Measurements from ENCODE around the gene CFAP68.
"Not testable (repeated sequence)": the region's sequence is repeated elsewhere in the genome, so short reads cannot be mapped to it uniquely, and the experiment has no call there.

Gene CFAP68

DNA sequence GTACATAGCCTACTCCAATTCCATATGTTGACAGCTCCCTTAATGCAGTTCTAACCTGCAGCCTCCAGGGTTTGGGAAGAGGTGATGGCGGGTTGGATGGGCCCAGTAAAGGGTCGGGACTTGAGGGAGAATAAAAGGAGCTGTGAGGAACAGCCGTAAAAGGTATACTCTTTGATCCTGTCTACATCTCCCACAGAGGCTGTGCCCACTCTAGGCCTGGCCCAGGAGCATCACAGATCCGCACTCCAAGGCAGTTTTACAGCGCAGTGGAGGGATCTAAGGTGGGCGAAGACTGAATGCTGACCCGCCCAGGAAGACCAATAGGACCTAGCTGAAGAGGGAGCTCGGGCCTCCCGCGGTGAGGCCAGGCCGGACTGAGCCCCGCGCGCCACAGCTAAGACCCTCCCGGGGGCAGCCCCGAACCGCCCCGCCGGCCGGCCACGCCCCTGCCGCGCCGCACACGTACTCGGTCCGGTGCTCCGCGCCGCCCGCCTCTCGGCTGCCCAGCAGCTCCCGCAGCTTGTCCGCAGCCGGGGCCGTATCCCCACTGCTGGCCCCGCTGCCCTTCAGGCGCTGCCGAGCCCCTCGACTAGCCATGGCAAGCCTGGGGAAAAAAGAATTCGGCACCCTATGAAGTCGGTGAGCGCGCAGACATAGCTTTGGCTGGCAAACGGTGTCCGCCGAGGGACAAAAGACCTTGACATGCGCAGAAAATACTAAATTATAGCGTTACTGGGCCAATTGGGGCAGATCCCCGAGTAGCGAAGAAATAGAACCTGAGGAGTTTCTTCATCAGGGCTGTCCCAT is 8.3 kb upstream of the CFAP68 start, which contains the start of gene ALG9:
TSS of gene ALG9 (minus strand) at position 696 of the 807 bp plus-strand sequence. CDS start at position 597, 99 bp downstream.
- peak; percentile 89 for DNase-seq

DNA sequence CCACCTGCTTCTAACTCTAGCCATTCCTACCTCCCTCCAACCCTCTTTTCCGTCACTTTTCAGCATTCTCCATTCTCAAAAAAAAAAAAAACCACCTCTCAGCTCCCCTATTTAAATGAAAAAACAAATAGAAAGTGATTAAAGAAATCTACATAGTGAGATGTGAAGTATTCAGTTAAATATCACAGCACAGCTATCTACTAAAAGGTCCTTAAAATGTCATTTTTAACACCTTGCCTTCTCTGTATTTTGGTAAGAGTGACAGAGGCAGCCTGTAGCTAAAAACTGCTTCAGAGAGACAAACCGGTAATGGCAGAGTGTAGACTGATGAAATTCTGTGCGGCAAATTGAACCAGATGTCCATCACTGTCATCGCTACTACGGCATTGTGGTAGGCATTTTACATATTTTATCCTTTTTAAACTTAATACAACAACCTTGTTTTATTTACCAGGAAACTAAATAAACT is 7.6 kb upstream of the CFAP68 start:
- DNase-seq = no peak

DNA sequence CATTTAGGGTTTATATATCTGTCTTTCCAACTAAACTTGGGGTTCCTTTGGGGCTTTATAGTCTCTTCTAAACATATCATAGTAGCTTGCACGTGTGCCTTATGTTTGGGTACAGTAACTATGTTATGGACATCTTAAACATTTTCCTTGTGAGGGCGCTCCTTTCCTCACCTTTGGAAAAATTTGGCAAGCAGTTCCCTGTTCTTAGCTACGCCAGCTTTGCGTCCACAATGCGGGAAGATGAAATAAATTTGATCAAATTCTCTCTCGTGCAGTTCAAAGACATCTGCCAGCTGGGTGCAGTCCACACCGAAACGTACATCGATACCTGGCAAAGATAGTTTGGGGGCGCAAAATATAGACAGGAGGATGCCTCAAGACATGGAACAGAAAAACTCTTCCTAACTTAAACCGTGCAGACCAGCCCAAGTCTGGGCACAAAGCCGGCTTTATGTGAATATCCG is 924 bp upstream of the CFAP68 start:
- no peak for DNase-seq

DNA sequence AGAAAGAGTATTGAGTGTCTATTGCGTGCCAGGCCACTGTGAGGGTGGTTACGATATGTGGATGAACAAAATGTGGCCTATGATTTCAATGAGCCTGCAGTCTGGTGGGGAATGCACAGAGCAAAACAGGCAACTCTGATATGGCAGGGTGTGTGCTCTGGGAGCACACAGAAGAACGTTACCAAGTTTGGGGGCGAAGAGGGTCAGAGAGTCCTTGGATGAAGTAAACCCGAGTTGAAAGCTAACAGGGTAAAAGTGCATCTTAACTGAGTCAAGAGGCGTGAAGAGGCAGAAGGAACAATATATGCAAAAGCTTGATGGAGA is 258 bp downstream of the CFAP68 start:
- no peak for DNase-seq

DNA sequence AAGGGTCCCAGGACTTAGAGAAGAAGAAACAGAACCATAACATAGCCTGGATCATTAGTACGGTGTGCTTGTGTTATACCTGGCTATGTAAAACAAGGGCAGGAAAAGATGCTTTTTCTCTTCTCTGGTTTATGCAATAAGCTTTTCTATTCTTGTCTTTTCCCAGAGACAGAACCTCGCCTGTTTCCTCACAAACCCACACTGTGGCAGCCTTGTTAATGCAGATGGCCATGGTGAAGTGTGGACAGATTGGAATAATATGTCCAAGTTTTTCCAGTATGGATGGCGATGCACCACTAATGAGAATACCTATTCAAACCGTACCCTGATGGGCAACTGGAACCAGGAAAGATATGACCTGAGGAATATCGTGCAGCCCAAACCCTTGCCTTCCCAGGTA is 2.9 kb downstream of the CFAP68 start:
- no peak for DNase-seq

DNA sequence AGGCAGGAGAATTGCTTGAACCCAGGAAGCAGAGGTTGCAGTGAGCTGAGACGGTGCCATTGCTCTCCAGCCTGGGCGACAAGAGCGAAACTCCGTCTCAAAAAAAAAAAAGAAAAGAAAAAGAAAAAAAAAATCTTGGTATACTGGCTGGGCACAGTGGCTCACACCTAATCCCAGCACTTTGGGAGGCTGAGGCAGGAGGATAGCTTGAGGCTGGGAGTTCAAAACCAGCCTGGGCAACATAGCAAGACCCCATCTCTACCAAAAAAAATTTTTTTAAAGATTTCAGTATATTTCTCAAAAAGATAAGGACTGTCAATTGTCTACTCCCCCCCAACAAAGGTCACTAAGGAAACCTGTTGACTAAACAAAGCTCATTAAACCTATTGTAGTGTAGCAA is 5.7 kb downstream of the CFAP68 start:
- not testable (repeated sequence) for DNase-seq

DNA sequence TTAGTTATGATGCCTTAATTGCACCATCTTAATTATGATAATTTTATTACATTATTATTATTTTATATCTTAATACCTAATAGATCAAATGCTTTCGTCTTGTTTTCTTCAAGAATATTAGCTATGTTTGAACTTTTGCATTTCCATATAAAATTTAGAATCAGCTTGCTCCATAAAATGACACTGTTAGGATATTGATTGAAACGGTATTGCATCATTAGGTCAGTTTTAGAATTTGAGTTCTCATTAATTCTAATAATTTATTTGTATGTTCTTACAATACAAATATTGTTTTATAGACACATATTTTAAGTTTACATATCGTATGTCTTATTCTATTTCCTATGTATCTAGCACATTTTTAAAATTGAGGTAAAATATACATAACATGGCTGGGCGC is 6.7 kb downstream of the CFAP68 start:
- DNase-seq = no peak

DNA sequence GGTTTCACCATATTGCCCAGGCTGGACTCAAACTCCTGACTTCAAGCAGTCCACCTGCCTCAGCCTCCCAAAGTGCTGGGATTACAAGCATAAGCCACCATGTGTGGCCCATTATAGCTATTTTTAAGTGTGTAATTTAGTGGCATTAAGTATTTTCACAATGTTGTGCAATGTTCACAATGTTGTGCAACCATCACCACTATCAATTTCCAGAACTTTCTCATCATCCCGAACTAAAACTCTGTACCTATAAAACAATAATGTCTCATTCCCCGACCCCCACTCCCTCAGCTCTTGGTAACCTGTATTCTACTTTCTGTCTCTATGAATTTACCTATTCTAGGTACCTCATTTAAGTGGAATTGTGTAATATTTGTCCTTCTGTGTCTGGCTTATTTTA is 7.5 kb downstream of the CFAP68 start:
- DNase-seq = no peak

DNA sequence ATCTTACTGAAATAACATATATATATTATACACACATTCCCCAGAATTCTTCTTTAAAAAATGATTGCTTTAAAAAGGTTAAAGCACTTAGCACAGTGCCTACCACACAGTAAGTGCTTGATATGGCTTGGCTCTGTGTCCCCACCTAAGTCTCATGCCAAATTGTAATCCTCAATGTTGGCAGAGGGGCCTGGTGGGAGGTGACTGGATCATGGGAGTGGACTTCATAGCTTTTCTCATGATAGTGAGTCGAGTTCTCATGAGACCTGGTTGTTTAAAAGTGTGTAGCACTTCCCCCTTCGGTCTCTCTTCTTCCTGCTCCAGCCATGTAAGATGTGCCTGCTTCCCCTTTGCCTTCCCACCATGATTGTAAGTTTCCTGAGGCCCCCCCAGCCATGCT is 26.1 kb downstream of the CFAP68 start:
- no peak for DNase-seq

DNA sequence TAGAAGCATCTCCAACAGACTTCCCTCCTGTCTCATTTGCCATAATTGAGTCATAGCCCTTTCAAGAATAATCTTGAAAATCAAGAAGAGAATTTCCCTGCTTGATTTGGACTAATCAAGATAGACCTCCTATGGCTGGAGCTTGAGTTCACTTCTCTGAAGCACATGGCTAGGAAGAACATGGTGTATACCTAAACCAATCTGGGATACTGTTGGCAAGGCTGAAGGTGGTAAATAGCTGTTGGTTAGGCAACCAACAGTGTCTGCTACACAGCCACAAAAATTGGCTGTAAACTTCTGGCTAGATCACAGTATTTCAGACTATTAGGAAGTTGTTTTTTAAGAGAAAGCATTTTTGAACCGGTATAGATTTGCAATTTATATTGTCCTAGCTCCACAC is 27.3 kb downstream of the CFAP68 start:
- DNase-seq = no peak

DNA sequence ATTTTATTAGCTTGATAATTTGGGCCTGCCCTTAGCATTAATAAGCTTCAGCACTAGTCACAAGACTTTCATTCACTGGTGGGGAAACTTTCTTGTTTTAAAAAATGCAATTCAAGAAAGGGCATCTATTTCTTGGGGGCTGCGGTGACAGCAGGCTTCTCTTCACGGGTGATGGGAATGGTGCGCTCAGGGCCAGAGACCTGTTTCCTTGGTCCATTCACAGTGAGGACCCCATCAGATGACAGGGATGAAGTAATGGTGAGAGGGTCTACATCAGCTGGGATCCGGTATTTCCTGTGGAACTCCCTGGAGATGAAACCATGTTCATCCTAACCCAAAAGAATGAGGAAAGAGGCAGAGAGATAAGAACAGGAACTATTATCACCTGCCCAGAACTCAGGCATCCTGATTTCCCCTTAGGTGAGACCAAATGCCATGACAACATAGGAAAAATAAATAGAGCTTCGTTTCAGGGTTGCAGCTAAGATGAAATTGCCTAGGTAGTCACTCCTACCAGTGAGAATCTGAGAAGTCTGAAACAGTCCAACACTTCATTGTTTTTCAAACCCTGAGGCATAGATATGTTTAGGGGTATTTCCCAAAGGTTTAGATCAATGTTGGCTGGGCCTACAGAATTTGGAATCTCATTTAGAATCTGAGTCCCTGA is 29.4 kb downstream of the CFAP68 start:
- DNase-seq = no peak

DNA sequence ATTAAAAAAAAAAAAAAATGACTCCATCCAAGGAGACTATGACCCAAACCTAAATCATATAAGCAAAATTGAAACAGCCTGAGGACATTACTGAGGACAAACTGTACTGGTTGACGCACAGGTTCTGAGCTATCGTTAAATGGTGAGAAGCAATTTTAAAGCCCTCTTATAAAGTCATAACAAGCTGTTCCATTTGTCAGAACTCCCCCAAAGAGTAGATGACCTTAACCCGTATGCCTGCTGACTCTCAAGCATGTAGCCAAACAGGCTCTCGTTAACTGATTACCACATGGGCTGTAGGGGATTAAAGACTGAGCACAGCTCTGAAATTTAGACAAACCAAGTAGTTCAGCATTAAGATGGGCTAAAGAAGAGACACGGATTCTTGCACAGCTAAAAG is 30.0 kb downstream of the CFAP68 start:
- DNase-seq = no peak

DNA sequence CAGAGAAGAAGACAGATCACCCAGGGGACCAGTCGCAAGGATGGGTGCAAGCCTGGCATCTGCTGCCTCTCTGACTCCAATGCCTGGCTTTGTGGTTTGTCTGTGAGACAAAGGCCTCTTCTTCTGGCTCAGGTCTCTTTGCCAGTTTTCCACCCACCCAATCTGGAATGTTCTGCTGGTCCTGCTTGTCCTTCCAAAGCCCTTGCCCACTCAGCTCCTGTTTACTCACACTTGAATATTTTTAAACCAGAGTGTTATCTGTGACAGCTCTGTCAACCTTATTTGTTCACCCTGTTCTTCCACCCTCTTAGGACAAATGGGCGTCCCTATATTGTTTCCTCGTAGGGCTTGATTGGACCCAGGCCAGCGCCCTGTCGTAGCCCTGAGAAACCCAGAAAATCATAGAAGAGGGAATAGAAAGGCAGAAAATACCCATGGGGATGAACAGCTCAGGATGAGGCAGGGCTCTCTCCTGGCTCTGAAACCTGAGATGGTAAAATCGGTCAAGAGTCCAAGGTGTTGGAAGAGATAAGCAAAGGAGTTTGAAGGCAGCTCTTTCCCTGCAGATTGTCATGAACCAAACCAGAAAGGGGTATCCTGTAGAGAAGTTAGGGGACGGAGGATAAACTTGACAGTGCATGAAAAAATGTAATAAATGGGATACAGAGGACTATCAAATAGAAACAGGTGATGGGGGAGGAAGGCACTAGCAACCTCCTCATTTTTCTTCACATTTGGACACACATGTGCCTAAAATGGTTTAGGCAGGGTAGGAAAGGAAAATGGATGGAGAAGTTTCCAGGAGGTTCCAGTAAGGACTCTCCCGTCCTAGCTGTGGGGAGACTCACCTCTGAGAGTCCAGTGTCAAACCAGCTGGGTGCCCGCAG is 31.6 kb downstream of the CFAP68 start:
- no peak for DNase-seq

DNA sequence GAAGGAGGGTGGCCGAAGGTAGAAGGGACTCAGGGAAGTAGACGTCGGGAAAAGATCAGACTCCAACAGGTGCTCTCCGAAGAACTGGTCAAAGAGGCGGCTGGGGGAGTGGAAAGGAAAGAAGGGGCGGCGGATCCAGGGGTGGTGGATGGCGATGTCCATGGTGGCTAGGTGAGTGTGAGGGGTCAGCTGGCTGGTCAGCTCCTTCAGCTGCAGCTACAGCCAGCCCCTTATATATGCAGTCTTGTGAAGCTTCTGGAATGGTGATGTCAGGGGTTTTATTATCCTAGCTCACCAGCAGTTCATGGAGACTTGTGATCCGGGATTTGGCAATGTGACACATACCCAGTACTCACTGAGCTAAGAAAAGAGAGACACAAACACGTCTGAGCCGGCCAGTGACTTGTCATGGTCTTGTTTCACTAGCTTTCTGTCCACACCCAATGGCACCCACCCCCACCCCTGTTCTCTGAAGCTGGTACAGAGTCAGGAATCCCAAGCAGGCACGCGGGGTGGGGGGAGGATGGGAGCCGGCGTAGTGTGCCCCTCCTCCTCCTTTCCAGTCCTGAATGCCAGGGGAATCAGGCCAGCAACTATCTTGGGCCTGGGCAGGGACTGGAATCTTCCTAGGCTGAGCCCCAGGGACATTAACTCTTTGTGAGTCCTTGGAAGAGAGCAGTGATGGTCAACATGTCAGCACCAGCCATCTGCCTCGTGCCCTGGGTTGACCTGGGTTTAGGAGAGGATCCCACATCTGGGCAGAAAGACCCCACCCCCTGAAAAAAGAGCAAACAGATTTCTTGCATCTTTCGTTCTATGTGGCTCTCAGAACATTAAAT is 32.4 kb downstream of the CFAP68 start, which contains the start of gene CRYAB:
TSS of gene CRYAB (minus strand) at position 208 of the 839 bp plus-strand sequence. CDS start at position 162, 46 bp downstream.
- DNase-seq = no peak

DNA sequence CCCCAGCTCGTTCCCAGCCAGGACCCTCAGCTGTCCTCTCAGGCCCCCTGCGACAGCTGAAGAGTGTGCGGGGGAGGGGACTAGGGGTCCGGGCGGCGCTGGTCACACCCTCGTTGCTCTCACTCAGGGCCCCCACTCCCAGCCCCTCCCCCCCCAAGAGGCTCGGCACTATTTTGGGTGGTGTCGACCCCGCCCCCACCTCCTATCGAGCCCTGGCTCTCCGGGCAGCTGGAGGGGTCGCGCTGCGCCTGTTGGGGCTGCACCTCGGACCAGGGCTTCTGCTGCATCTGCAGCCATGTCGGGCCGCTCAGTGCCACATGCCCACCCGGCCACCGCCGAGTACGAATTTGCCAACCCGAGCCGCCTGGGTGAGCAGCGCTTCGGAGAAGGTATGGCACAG is 33.2 kb downstream of the CFAP68 start, which contains the start of gene HSPB2:
TSS of gene HSPB2 (plus strand) at position 200 of the 400 bp plus-strand sequence. CDS start at position 296, 96 bp downstream.
- no peak for DNase-seq

DNA sequence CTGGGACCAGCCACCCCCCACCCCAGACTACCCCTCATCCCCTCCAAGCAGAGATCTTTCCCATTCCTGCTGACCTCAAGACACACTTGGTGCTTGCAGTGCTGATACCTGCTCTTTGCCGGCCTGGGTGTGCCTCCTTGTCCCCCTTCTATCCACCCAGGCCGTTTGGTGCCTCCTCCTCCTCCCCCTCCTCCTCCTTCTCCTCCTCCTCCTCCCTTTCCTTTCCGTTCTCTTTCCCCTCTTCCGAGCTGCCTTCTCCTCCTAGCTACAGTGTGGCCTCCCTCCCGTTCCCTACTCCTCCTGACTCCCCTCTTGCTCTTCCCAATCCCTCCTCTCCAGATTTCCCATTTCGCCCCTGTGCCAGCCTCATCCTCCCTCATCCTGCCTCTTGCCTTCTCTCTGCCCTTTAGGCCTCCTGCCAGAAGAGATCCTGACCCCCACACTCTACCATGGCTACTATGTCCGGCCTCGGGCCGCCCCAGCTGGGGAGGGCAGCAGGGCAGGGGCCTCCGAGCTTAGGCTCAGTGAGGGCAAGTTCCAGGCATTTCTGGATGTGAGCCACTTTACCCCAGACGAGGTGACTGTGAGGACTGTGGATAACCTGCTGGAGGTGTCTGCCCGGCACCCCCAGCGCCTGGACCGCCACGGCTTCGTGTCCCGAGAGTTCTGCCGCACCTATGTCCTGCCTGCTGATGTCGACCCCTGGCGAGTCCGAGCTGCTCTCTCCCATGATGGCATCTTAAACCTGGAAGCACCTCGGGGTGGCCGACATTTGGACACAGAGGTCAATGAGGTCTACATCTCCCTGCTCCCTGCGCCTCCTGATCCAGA is 33.9 kb downstream of the CFAP68 start:
- no peak for DNase-seq

DNA sequence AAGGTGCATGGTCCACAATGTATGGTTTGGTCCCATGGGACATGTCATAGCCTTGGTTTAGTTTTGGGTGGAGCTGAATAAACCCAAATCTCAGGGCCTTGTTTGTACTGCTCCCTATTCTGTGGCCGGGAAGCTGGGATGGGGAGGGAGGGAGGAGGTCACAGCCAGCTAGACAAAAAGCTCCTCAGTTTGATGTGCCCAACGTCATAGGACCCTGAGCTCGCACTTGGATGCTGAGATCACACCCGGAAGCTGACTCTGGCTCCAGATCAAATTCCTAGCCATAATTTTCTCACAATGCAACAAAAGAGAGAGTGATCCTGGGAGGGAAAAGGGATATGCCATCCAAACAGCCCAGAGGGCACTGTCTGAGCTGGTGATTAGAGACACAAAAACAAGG is 34.7 kb downstream of the CFAP68 start:
- no peak for DNase-seq

DNA sequence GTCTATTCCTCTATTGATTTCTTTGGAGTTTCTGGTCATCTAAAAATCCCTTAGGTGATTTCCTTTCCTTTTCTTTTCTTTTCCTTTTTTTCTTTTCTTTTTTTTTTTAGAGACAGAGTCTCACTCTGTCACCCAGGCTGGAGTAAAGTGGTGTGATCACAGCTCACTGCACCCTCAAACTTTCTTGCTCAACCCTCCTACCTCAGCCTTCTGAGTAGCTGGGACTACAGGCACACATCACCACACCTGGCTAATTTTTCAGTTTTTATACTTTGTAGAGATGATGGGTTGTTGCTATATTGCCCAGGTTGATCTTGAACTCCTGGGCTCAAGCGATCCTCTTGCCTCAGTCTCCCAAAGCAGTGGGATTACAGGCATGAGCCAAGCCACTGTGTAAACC is 37.4 kb downstream of the CFAP68 start:
- no peak for DNase-seq

DNA sequence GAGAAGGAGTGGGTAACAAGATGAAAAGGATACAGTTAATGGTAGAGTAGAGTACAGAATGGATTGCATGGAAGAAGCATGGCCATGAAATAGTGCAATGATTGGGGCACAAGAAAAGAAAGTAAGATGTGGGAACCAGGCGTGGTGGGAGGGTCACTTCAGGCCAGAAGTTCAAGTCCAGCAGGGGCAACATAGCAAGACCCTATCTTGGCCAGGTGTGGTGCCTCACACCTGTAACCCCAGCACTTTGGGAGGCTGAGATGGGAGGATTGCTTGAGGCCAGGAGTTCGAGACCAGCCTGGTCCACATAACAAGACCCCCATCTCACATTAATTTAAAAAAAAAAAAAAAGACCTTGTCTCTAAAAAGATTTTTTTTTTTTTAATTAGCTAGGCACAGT is 38.0 kb downstream of the CFAP68 start:
- DNase-seq = no peak

DNA sequence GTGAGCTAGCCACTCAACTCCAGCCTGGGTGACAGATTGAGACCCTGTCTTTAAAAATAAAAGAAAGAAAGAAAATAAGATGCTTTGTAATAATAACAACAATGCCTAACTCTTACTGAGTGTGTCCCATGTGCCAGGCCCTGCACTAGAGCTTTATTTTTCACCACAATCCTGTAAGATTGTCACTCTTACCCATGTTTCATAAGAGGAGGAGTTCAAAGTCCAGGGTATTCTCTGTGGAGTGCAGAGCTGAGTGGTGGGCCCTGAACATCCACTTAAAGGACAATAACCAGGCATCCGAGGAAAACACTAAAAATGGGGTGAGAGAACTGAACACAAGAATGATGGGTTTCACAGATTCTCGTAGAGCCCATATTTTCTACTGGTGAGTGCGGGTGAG is 38.4 kb downstream of the CFAP68 start:
- DNase-seq = no peak

Data from CD4-positive, alpha-beta T cell treated with Interleukin-6 for 4 hours (primary cell).